IPS-20b (cell line): ENCODE data around the gene CERKL.

Source experiments
- H3K27ac ChIP-seq: one replicate; pipeline ENCODE4 v1.5.1; 2013; ENCODE audit warnings: low read length
- H3K27me3 ChIP-seq: 2 replicates; pipeline ENCODE4 v1.6.1; 2013; ENCODE audit warnings: mild to moderate bottlenecking, low read length, inconsistent platforms; ENCODE audit not compliant: insufficient read depth
- H3K36me3 ChIP-seq: 2 replicates; pipeline ENCODE4 v1.6.1; 2013; ENCODE audit warnings: low read depth, mild to moderate bottlenecking, inconsistent platforms, low read length, moderate library complexity; ENCODE audit not compliant: insufficient read depth
- H3K4me1 ChIP-seq: 2 replicates; pipeline ENCODE4 v1.6.1; 2013; ENCODE audit warnings: mild to moderate bottlenecking, control low read depth, inconsistent platforms, low read length, moderate library complexity; ENCODE audit not compliant: insufficient read depth
- H3K4me3 ChIP-seq: 2 replicates; pipeline ENCODE4 v1.5.1; 2013; ENCODE audit warnings: mild to moderate bottlenecking, low read length, inconsistent platforms
- H3K9ac ChIP-seq: 2 replicates; pipeline ENCODE4 v1.6.1; 2013; ENCODE audit warnings: low read depth, mild to moderate bottlenecking, inconsistent platforms, low read length, moderate library complexity
- H3K9me3 ChIP-seq: 2 replicates; pipeline ENCODE4 v1.6.1; 2013; ENCODE audit warnings: mild to moderate bottlenecking, low read depth, low read length, inconsistent platforms; ENCODE audit not compliant: insufficient read depth

Gene CERKL

GRCh38 chr2:181586569-181587081 is 70.3 kb downstream of the CERKL start:
- Histone ChIP-seq H3K27me3 (no peaks in the 10 kb centered on the region), H3K36me3 (no peaks in the 10 kb centered on the region), H3K4me3 (no peak overlapping the region), H3K9ac (no peak overlapping the region), H3K27ac (no peak overlapping the region), H3K4me1 (peaks cover 11% of the 10 kb centered on the region; the same call in 1 of the 2 replicates), H3K9me3 (no peaks in the 10 kb centered on the region)

- Histone ChIP-seq H3K9me3 (no peaks in the 10 kb centered on the region), H3K36me3 (no peaks in the 10 kb centered on the region), H3K27ac (no peak overlapping the region), H3K4me3 (no peak overlapping the region), H3K9ac (no peak overlapping the region), H3K27me3 (no peaks in the 10 kb centered on the region; the same call in 1 of the 2 replicates), H3K4me1 (peaks cover 11% of the 10 kb centered on the region; the same call in 1 of the 2 replicates)
These were observed 71.2 kb downstream of the CERKL start for GRCh38 chr2:181585732-181586131.

GRCh38 chr2:181581534-181581933 is 75.4 kb downstream of the CERKL start:
- no peaks in the 10 kb centered on the region for H3K9me3 ChIP-seq
- peaks cover 1% of the 10 kb centered on the region; the same call in 1 of the 2 replicates for H3K4me1 ChIP-seq
- H3K4me3 ChIP-seq: no peak overlapping the region
- H3K9ac ChIP-seq: no peak overlapping the region
- no peak overlapping the region for H3K27ac ChIP-seq
- H3K36me3 ChIP-seq: no peaks in the 10 kb centered on the region
- H3K27me3 ChIP-seq: peaks cover 6% of the 10 kb centered on the region; the same call in 1 of the 2 replicates

GRCh38 chr2:181578829-181579228 is 78.1 kb downstream of the CERKL start:
- peaks cover 10% of the 10 kb centered on the region; the same call in 1 of the 2 replicates for H3K27me3 ChIP-seq
- H3K27ac ChIP-seq: no peak overlapping the region
- no peaks in the 10 kb centered on the region for H3K36me3 ChIP-seq
- H3K4me1 ChIP-seq: no peaks in the 10 kb centered on the region
- no peak overlapping the region for H3K9ac ChIP-seq
- H3K9me3 ChIP-seq: no peaks in the 10 kb centered on the region
- H3K4me3 ChIP-seq: no peak overlapping the region

- Histone ChIP-seq H3K9me3 (no peaks in the 10 kb centered on the region), H3K4me3 (no peak overlapping the region), H3K27ac (no peak overlapping the region), H3K36me3 (no peaks in the 10 kb centered on the region), H3K9ac (no peak overlapping the region), H3K27me3 (peaks cover 10% of the 10 kb centered on the region; the same call in 1 of the 2 replicates), H3K4me1 (no peaks in the 10 kb centered on the region)
These were observed 80.5 kb downstream of the CERKL start for GRCh38 chr2:181576431-181576830.

- H3K27ac ChIP-seq: no peak overlapping the region
- peaks cover 10% of the 10 kb centered on the region; the same call in 1 of the 2 replicates for H3K27me3 ChIP-seq
- no peak overlapping the region for H3K4me3 ChIP-seq
- H3K9me3 ChIP-seq: no peaks in the 10 kb centered on the region
- H3K4me1 ChIP-seq: no peaks in the 10 kb centered on the region
- H3K36me3 ChIP-seq: no peaks in the 10 kb centered on the region
- H3K9ac ChIP-seq: no peak overlapping the region
These were observed 81.3 kb downstream of the CERKL start for GRCh38 chr2:181575650-181576025.

GRCh38 chr2:181575024-181575649 is 81.8 kb downstream of the CERKL start:
- no peak overlapping the region for H3K4me3 ChIP-seq
- no peak overlapping the region for H3K27ac ChIP-seq
- peaks cover 10% of the 10 kb centered on the region; the same call in 1 of the 2 replicates for H3K27me3 ChIP-seq
- no peak overlapping the region for H3K9ac ChIP-seq
- H3K9me3 ChIP-seq: no peaks in the 10 kb centered on the region
- no peaks in the 10 kb centered on the region for H3K36me3 ChIP-seq
- H3K4me1 ChIP-seq: no peaks in the 10 kb centered on the region

GRCh38 chr2:181574321-181574720 is 82.6 kb downstream of the CERKL start:
- H3K9me3 ChIP-seq: no peaks in the 10 kb centered on the region
- peaks cover 10% of the 10 kb centered on the region; the same call in 1 of the 2 replicates for H3K27me3 ChIP-seq
- no peaks in the 10 kb centered on the region for H3K4me1 ChIP-seq
- H3K4me3 ChIP-seq: no peak overlapping the region
- H3K9ac ChIP-seq: no peak overlapping the region
- H3K36me3 ChIP-seq: no peaks in the 10 kb centered on the region
- H3K27ac ChIP-seq: no peak overlapping the region

- Histone ChIP-seq H3K4me1 (no peaks in the 10 kb centered on the region), H3K9me3 (no peaks in the 10 kb centered on the region), H3K27me3 (peaks cover 4% of the 10 kb centered on the region; the same call in 1 of the 2 replicates), H3K36me3 (no peaks in the 10 kb centered on the region), H3K27ac (no peak overlapping the region), H3K4me3 (no peak overlapping the region), H3K9ac (no peak overlapping the region)
These were observed 83.7 kb downstream of the CERKL start for GRCh38 chr2:181573140-181573736.

GRCh38 chr2:181570833-181571661 is 85.9 kb downstream of the CERKL start:
- Histone ChIP-seq H3K4me3 (no peak overlapping the region), H3K36me3 (no peaks in the 10 kb centered on the region), H3K9me3 (no peaks in the 10 kb centered on the region), H3K9ac (no peak overlapping the region), H3K4me1 (no peaks in the 10 kb centered on the region), H3K27ac (no peak overlapping the region), H3K27me3 (peaks cover 4% of the 10 kb centered on the region; the same call in 1 of the 2 replicates)

GRCh38 chr2:181570059-181570458 is 86.8 kb downstream of the CERKL start:
- peaks cover 2% of the 10 kb centered on the region; the same call in 1 of the 2 replicates for H3K27me3 ChIP-seq
- H3K4me3 ChIP-seq: no peak overlapping the region
- no peaks in the 10 kb centered on the region for H3K4me1 ChIP-seq
- no peaks in the 10 kb centered on the region for H3K9me3 ChIP-seq
- H3K9ac ChIP-seq: no peak overlapping the region
- no peaks in the 10 kb centered on the region for H3K36me3 ChIP-seq
- no peak overlapping the region for H3K27ac ChIP-seq
